RWPE2 (cell line): Measurements from ENCODE around the gene TNIP1.

Experiments
- ATAC-seq: fragments of 200-7000 bp; cut with Tn5 transposase; 3 replicates; pipeline ENCODE4 v1.9.1; 2021; ENCODE audit warnings: low read depth
- DNase-seq: peaks from one replicate; pipeline ENCODE4 v3.0.0-alpha.2; 2020; ENCODE audit warnings: low spot score
- H3K27ac ChIP-seq: fragments of 450-650 bp; 2 replicates; pipeline ENCODE4 v1.5.1; 2017; ENCODE audit warnings: mild to moderate bottlenecking; ENCODE audit not compliant: poor library complexity, severe bottlenecking
- H3K27me3 ChIP-seq: fragments of 250-450 bp; sonication (Bioruptor Pico); 2 replicates; pipeline ENCODE4 v1.5.1; 2021; ENCODE audit warnings: mild to moderate bottlenecking, moderate library complexity; ENCODE audit not compliant: insufficient read depth, poor library complexity, severe bottlenecking
- H3K36me3 ChIP-seq: fragments of 250-450 bp; sonication (Bioruptor Pico); 2 replicates; pipeline ENCODE4 v1.5.1; 2020; ENCODE audit warnings: low read depth, mild to moderate bottlenecking, moderate library complexity
- H3K4me1 ChIP-seq: fragments of 250-450 bp; sonication (Bioruptor Pico); 2 replicates; pipeline ENCODE4 v1.5.1; 2021; ENCODE audit warnings: mild to moderate bottlenecking, moderate library complexity; ENCODE audit not compliant: insufficient read depth, poor library complexity, severe bottlenecking
- H3K4me3 ChIP-seq: fragments of 250-450 bp; sonication (Bioruptor Pico); 2 replicates; pipeline ENCODE4 v1.5.1; 2021; ENCODE audit warnings: mild to moderate bottlenecking, moderate library complexity; ENCODE audit not compliant: severe bottlenecking
- H3K9me3 ChIP-seq: fragments of 250-450 bp; sonication (Bioruptor Pico); 2 replicates; pipeline ENCODE4 v1.5.1; 2021; ENCODE audit warnings: mild to moderate bottlenecking, moderate library complexity; ENCODE audit not compliant: severe bottlenecking
- TF ChIP-seq, protein P1 (sequence below): fragments of 450-650 bp; IDR thresholded peaks from one replicate; pipeline ENCODE4 v1.5.1; 2017; ENCODE audit warnings: mild to moderate bottlenecking, moderate library complexity; ENCODE audit not compliant: poor library complexity, severe bottlenecking

Gene TNIP1

DNA sequence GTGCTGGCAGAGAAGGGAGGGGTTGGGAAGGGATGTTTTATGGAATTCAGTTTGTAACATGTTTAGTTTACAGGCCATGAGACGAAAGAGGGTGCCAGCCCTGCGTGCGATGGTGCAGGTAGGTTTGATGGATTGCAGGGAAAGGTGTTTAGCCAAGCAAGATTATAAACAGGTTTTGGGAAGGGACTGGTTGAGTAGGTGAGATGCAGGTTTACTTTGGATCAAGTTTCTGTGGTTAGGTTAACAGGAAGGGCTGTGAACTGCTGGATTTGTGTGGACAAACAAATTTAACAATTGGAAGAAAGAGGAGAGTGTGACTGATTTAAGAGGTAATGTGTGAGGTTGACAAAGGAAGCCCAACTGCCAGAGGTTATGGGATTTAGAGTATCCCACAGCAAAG lies 93.1 kb downstream of the TNIP1 start:
- H3K4me1 ChIP-seq: no peaks in the 10 kb centered on the region
- no peaks in the 10 kb centered on the region for H3K27me3 ChIP-seq
- TF ChIP-seq, protein P1, sequence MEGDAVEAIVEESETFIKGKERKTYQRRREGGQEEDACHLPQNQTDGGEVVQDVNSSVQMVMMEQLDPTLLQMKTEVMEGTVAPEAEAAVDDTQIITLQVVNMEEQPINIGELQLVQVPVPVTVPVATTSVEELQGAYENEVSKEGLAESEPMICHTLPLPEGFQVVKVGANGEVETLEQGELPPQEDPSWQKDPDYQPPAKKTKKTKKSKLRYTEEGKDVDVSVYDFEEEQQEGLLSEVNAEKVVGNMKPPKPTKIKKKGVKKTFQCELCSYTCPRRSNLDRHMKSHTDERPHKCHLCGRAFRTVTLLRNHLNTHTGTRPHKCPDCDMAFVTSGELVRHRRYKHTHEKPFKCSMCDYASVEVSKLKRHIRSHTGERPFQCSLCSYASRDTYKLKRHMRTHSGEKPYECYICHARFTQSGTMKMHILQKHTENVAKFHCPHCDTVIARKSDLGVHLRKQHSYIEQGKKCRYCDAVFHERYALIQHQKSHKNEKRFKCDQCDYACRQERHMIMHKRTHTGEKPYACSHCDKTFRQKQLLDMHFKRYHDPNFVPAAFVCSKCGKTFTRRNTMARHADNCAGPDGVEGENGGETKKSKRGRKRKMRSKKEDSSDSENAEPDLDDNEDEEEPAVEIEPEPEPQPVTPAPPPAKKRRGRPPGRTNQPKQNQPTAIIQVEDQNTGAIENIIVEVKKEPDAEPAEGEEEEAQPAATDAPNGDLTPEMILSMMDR: no peak
- peaks cover 2% of the 10 kb centered on the region for H3K9me3 ChIP-seq
- no peak overlapping the region for H3K27ac ChIP-seq
- DNase-seq: no peak
- peak; percentile 27; the same call in 1 of the 3 replicates for ATAC-seq
- H3K4me3 ChIP-seq: no peak overlapping the region
- no peaks in the 10 kb centered on the region for H3K36me3 ChIP-seq
